RWPE2 (cell line): ENCODE measurements around the gene RERE.
A peak's percentile ranks its signal among the peaks of the same experiment; 100 is the strongest.

Experiments used
- ATAC-seq: fragments of 200-7000 bp; cut with Tn5 transposase; 3 replicates; pipeline ENCODE4 v1.9.1; 2021; ENCODE audit warnings: low read depth
- DNase-seq: peaks from one replicate; pipeline ENCODE4 v3.0.0-alpha.2; 2020; ENCODE audit warnings: low spot score
- H3K27ac ChIP-seq: fragments of 450-650 bp; 2 replicates; pipeline ENCODE4 v1.5.1; 2017; ENCODE audit warnings: mild to moderate bottlenecking; ENCODE audit not compliant: poor library complexity, severe bottlenecking
- H3K27me3 ChIP-seq: fragments of 250-450 bp; sonication (Bioruptor Pico); 2 replicates; pipeline ENCODE4 v1.5.1; 2021; ENCODE audit warnings: mild to moderate bottlenecking, moderate library complexity; ENCODE audit not compliant: insufficient read depth, poor library complexity, severe bottlenecking
- H3K36me3 ChIP-seq: fragments of 250-450 bp; sonication (Bioruptor Pico); 2 replicates; pipeline ENCODE4 v1.5.1; 2020; ENCODE audit warnings: low read depth, mild to moderate bottlenecking, moderate library complexity
- H3K4me1 ChIP-seq: fragments of 250-450 bp; sonication (Bioruptor Pico); 2 replicates; pipeline ENCODE4 v1.5.1; 2021; ENCODE audit warnings: mild to moderate bottlenecking, moderate library complexity; ENCODE audit not compliant: insufficient read depth, poor library complexity, severe bottlenecking
- H3K4me3 ChIP-seq: fragments of 250-450 bp; sonication (Bioruptor Pico); 2 replicates; pipeline ENCODE4 v1.5.1; 2021; ENCODE audit warnings: mild to moderate bottlenecking, moderate library complexity; ENCODE audit not compliant: severe bottlenecking
- H3K9me3 ChIP-seq: fragments of 250-450 bp; sonication (Bioruptor Pico); 2 replicates; pipeline ENCODE4 v1.5.1; 2021; ENCODE audit warnings: mild to moderate bottlenecking, moderate library complexity; ENCODE audit not compliant: severe bottlenecking
- TF ChIP-seq, protein P1 (sequence below): fragments of 450-650 bp; IDR thresholded peaks from one replicate; pipeline ENCODE4 v1.5.1; 2017; ENCODE audit warnings: mild to moderate bottlenecking, moderate library complexity; ENCODE audit not compliant: poor library complexity, severe bottlenecking

Gene RERE

DNA sequence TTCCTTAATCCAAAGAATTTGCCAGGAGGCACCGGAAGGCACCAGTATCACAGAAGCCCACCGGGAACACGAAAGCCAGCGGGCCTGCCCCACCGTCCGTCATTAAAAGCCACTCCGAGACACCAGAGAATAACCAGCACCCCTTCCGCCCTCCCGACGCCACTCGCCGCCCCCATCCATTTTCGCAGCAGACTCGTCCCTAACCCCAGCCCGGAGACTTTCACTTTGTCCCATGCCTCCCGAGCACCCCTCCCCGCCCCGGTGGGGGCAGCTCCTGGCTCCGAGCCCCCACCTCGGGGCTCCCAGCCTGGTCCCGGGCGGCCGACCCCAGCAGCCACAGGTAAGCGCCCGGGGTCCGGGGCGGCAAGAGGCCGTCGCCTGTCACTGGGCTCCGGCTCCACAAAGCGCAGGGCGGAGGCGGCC, 394.2 kb downstream of the RERE start:
- ATAC-seq (peak; percentile 11; the same call in 2 of the 3 replicates), DNase-seq (no peak)
- Histone ChIP-seq H3K4me3 (peak overlapping the region; percentile 87), H3K9me3 (no peaks in the 10 kb centered on the region), H3K36me3 (peaks cover 6% of the 10 kb centered on the region), H3K27me3 (no peaks in the 10 kb centered on the region), H3K4me1 (peaks cover 5% of the 10 kb centered on the region), H3K27ac (peak overlapping the region; percentile 89)
- TF ChIP-seq, protein P1, sequence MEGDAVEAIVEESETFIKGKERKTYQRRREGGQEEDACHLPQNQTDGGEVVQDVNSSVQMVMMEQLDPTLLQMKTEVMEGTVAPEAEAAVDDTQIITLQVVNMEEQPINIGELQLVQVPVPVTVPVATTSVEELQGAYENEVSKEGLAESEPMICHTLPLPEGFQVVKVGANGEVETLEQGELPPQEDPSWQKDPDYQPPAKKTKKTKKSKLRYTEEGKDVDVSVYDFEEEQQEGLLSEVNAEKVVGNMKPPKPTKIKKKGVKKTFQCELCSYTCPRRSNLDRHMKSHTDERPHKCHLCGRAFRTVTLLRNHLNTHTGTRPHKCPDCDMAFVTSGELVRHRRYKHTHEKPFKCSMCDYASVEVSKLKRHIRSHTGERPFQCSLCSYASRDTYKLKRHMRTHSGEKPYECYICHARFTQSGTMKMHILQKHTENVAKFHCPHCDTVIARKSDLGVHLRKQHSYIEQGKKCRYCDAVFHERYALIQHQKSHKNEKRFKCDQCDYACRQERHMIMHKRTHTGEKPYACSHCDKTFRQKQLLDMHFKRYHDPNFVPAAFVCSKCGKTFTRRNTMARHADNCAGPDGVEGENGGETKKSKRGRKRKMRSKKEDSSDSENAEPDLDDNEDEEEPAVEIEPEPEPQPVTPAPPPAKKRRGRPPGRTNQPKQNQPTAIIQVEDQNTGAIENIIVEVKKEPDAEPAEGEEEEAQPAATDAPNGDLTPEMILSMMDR = no peak

DNA sequence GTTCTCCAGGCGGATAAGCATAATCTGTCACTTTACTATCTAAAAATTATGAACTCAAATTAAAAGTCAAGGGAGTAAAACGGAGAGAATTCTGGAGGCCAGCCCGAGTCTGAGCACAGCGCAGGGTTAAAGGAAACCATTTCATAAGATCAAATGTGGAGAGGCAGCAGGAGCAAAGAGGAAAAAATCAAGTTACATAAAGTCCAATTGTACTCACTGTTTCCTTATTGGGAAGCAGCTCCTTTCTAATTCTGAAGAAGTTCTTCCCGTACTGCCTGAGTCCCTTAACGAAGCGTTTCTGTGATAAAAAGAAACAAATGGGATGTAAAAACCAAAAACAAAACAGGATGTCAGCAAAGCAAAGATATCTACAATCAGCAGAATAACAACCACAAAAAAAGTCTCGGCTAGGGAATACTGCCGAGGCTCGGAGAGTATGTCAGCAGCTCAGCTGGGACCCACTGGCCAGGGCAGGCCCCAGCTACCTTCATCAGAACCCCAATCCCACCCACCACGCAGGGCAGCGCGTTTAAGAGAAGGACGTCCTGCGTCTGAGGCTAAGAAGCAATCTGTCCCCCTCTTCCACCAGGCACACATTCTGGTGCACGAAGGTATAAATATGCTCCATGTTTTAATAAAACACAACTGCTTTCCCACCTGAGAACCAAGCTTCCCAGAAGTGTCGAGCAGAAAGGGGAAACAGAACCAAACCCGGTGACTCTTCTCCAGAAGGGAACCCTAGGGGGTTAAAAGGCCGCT, 394.8 kb downstream of the RERE start:
- Histone ChIP-seq H3K4me3 (peak overlapping the region; percentile 87), H3K4me1 (peaks cover 5% of the 10 kb centered on the region), H3K27ac (peak overlapping the region; percentile 89), H3K27me3 (no peaks in the 10 kb centered on the region), H3K36me3 (peaks cover 6% of the 10 kb centered on the region), H3K9me3 (no peaks in the 10 kb centered on the region)
- ATAC-seq (peak; percentile 31; the same call in 1 of the 3 replicates), DNase-seq (no peak)
- TF ChIP-seq, protein P1 = no peak

DNA sequence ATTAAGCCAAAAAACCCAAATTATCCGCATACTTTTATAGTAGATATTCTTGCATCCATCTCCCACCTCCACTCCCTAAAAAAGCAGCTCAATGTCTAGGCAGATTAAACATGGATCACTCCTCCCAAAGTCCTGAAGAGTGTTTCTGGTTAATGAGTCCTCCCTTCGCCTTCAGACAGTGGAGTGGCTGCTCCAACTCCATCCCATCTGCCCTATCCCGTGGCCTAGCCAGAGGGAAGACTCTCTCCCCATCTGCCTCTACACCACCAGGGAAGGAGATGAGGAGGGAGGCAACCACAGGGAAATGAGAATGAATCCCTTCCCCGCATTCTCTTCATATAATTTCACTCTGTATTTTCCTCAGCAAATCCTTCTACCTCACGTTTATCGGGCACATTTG, 395.7 kb downstream of the RERE start:
- Histone ChIP-seq H3K27me3 (no peaks in the 10 kb centered on the region), H3K4me3 (no peak overlapping the region), H3K9me3 (no peaks in the 10 kb centered on the region), H3K36me3 (peaks cover 12% of the 10 kb centered on the region), H3K27ac (peak overlapping the region; percentile 89), H3K4me1 (peaks cover 5% of the 10 kb centered on the region)
- no peak for ATAC-seq
- DNase-seq = no peak
- TF ChIP-seq, protein P1 = no peak

DNA sequence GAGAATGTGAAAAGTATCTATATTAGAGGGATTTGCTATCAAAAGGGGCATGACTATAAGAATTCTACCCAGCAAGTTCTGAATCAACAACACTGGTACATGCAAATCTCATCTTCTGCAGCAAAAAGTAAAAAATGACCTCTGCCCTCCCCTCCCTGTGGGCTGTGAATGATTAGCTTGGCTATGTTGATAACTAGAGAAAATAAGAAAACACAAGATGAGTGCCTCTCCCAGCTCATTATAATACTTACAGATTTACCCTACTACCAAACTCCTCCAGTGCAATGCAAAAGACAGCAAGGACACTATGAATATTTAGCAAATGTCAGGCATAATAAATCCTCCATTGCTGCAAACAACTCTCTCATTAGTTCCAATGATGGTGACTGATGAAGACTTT, 397.1 kb downstream of the RERE start:
- Histone ChIP-seq H3K36me3 (peaks cover 14% of the 10 kb centered on the region), H3K27me3 (no peaks in the 10 kb centered on the region), H3K4me1 (peaks cover 5% of the 10 kb centered on the region), H3K4me3 (no peak overlapping the region), H3K9me3 (no peaks in the 10 kb centered on the region), H3K27ac (no peak overlapping the region)
- DNase-seq = no peak
- TF ChIP-seq, protein P1 = no peak
- no peak for ATAC-seq

DNA sequence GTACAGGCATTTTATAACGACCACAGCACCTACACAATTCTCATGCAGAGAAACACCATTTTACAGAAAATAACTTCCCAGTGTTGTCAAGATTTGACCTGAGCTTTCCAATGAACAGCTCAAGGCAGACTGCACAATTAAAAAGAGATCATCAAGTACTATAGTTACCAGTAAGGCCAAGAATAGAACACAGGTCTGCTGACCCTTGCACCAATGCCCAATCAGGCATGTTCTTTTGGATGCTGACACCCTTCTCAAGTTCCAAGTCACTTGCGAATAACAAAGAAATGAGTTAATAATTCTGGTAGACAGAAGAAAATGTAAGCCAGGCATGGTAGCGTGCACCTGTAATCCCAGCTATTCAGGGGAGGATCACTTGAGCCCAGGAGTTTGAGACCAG, 397.6 kb downstream of the RERE start:
- H3K9me3 ChIP-seq = no peaks in the 10 kb centered on the region
- DNase-seq (no peak), ATAC-seq (no peak)
- TF ChIP-seq, protein P1 = no peak
- H3K27me3 ChIP-seq = no peaks in the 10 kb centered on the region
- H3K4me1 ChIP-seq = peaks cover 5% of the 10 kb centered on the region
- peaks cover 17% of the 10 kb centered on the region for H3K36me3 ChIP-seq
- H3K4me3 ChIP-seq = no peak overlapping the region
- H3K27ac ChIP-seq = no peak overlapping the region
